Testis (tissue), 3 donors: ENCODE results near the gene GNPAT. TPM values are rescaled to one million over a fixed set of nuclear protein-coding genes. Genes with fewer than 3 reads are reported as not detected.

ENCODE experiments used
- DNase-seq: peaks from one replicate; pipeline ENCODE4 v3.0.0-alpha.2; 2019
- H3K27ac ChIP-seq, 2 donors: fragments of 200-600 bp; sonication (generic); one replicate each; pipeline ENCODE4 v1.5.1; 2019
- H3K27me3 ChIP-seq: fragments of 200-600 bp; sonication (generic); one replicate; pipeline ENCODE4 v1.5.1; 2019
- H3K36me3 ChIP-seq: fragments of 200-600 bp; sonication (generic); one replicate; pipeline ENCODE4 v1.5.1; 2017; ENCODE audit warnings: low read depth; ENCODE audit errors: missing control alignments
- H3K4me1 ChIP-seq: fragments of 200-600 bp; sonication (generic); one replicate; pipeline ENCODE4 v1.5.1; 2019
- H3K4me3 ChIP-seq, 2 donors: fragments of 200-600 bp; sonication (generic); one replicate each; pipeline ENCODE4 v1.5.1; 2017 to 2019
- H3K9me3 ChIP-seq: fragments of 200-600 bp; sonication (generic); one replicate; pipeline ENCODE4 v1.5.1; 2017
- CTCF ChIP-seq, 3 experiments: fragments of 450-650 bp in 2 of 3; fragments of 200-600 bp in 1 of 3; sonication (generic) in 1 of 3; IDR thresholded peaks; one replicate each; pipeline ENCODE4 v1.5.1; 2016 to 2019; ENCODE audit warnings: antibody characterized with exemption in 3 of 3, mild to moderate bottlenecking in 2 of 3, moderate library complexity in 1 of 3
- POLR2A ChIP-seq: fragments of 450-650 bp; IDR thresholded peaks from one replicate; pipeline ENCODE4 v1.6.1; 2017; ENCODE audit warnings: antibody characterized with exemption, mild to moderate bottlenecking, moderate library complexity
- WGBS, 2 donors: methylation state at CpG; one replicate each; pipeline ENCODE4 v1.1.5; 2018; 5-methylcytosine and 5-hydroxymethylcytosine counted together
- intact Hi-C: fragments of 100-400 bp; cut with DNase I; formaldehyde crosslinking; loops from one replicate; pipeline ENCODE4 v1.15.1; 2023; ENCODE audit warnings: low total_unique reads
- polyA plus RNA-seq: library from polyadenylated mRNA; stranded (reverse); fragments of 350-450 nt; fragmentation: Illumina TruSeq; extraction: RNeasy Lipid Tissue Mini Kit (QIAGEN cat#74804); gene quantifications from one replicate; pipeline ENCODE4 v1.2.3, GENCODE V29; 2014; ENCODE audit warnings: low read depth, low replicate concordance; ENCODE audit not compliant: insufficient read depth
- total RNA-seq, 2 donors: library from RNA; depleted of rRNA; stranded (reverse); fragments of >200 nt; gene quantifications; one replicate each; pipeline ENCODE4 v1.2.3, GENCODE V29; 2016

GNPAT gene
- total and polyA plus RNA-seq, 3 donors from 2014 or later = 35.0 to 71.9 (median 43.5) TPM

- no peak for DNase-seq
- no peaks in the 10 kb centered on the region for H3K36me3 ChIP-seq
- no peaks in the 10 kb centered on the region for H3K27me3 ChIP-seq
- no peak for TF ChIP-seq CTCF (IDR thresholded peaks at IDR 0.05)
- H3K4me1 ChIP-seq = no peaks in the 10 kb centered on the region
- intact Hi-C loops = no loop called here
- no peak overlapping the region for H3K4me3 ChIP-seq
- no peak overlapping the region for H3K27ac ChIP-seq
- WGBS, 2 donors = 87 to 89% methylated on average over 4 of the region's 4 CpGs
- H3K9me3 ChIP-seq = no peaks in the 10 kb centered on the region
These were observed 4.8 kb upstream of the GNPAT start for GRCh38 chr1:231236208-231236591.

- intact Hi-C loops = no loop called here
These were observed 4.1 kb upstream of the GNPAT start for GRCh38 chr1:231236938-231237337.

DNA sequence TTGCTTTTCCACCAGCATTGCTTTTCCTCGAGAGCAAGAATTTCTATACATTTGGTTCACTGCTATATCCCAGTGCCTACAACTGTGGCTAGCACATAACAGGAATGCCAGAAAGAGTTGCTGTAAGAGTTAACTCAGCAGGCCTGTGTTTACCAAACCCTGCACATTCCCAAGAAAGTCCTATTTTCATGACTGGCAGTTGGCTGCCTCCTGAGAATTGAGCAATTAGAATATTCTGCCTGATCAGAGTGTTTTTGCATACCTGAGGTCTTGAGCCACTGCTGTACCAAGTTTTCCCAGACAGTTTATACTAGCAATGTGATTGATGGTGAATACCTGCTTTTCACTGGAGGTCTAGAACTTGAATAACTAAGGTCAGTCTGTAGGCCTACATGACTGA is 2.7 kb upstream of the GNPAT start:
- Histone ChIP-seq H3K9me3 (no peaks in the 10 kb centered on the region), H3K4me1 (peaks cover 10% of the 10 kb centered on the region), H3K4me3 (no peak overlapping the region), H3K36me3 (no peaks in the 10 kb centered on the region), H3K27ac (no peak overlapping the region), H3K27me3 (no peaks in the 10 kb centered on the region)
- no peak for TF ChIP-seq CTCF (IDR thresholded peaks at IDR 0.05)
- no peak for TF ChIP-seq POLR2A
- 96% methylated on average over 1 of the region's 1 CpG for WGBS, 2 donors
- intact Hi-C loops = no loop called here
- no peak for DNase-seq

More at GRCh38 chr1:231236938-231237337, 4.1 kb upstream of the GNPAT start:
- no peaks in the 10 kb centered on the region for H3K9me3 ChIP-seq
- no peak overlapping the region for H3K4me3 ChIP-seq
- WGBS, 2 donors = 93 to 96% methylated on average over 9 of the region's 9 CpGs
- no peaks in the 10 kb centered on the region for H3K36me3 ChIP-seq
- H3K4me1 ChIP-seq = peaks cover 3% of the 10 kb centered on the region
- TF ChIP-seq CTCF (IDR thresholded peaks at IDR 0.05) (no peak), POLR2A (no peak)
- DNase-seq = no peak
- no peaks in the 10 kb centered on the region for H3K27me3 ChIP-seq
- no peak overlapping the region for H3K27ac ChIP-seq

- Histone ChIP-seq H3K27me3 (no peaks in the 10 kb centered on the region), H3K36me3 (no peaks in the 10 kb centered on the region), H3K27ac (peak overlapping the region in 1 of 2 donors; percentile 76), H3K4me3 (peak overlapping the region; percentile 72 to 82), H3K4me1 (peaks cover 10% of the 10 kb centered on the region), H3K9me3 (no peaks in the 10 kb centered on the region)
- intact Hi-C loops = no loop called here
- TF ChIP-seq POLR2A (no peak), CTCF (IDR thresholded peaks at IDR 0.05) (no peak)
- DNase-seq = no peak
- WGBS, 2 donors = 0 to 2% methylated on average over 12 to 13 of the region's 13 CpGs
These were observed 505 bp upstream of the GNPAT start for GRCh38 chr1:231240531-231240882.

DNA sequence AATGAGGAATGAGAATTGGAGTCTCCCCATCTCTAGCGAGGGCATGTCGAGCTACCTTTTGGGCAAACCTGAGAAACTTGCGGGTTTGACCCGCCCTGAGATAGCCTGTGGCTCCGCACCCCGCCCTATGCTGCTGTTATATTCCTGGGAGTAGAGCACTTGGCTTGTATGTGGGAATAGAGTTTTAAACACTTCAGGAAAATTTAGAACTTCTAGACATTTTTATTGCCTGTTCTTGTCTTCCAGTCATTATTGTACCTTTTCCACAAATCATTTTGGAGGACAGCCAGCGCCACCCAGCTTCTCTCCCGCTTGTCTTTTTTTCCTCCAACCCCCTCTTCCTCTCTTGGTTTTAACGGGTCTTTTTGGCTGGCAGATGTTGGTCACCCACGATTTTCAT is 738 bp downstream of the GNPAT start:
- H3K27me3 ChIP-seq = no peaks in the 10 kb centered on the region
- 0% methylated on average over 10 of the region's 10 CpGs for WGBS, 2 donors
- TF ChIP-seq POLR2A (no peak), CTCF (IDR thresholded peaks at IDR 0.05) (no peak)
- DNase-seq = peak; percentile 34
- no peaks in the 10 kb centered on the region for H3K9me3 ChIP-seq
- peak overlapping the region; percentile 72 to 82 for H3K4me3 ChIP-seq
- H3K4me1 ChIP-seq = peaks cover 10% of the 10 kb centered on the region
- H3K36me3 ChIP-seq = no peaks in the 10 kb centered on the region
- intact Hi-C loops = no loop called here
- peak overlapping the region; percentile 57 to 76 for H3K27ac ChIP-seq
